Measurements from ENCODE around the gene CNN1. TPM values are rescaled to one million over a fixed set of nuclear protein-coding genes. Genes with fewer than 3 reads are reported as not detected.

Gene CNN1
- total and polyA plus RNA-seq, 2 of the 8 experiments (the other 6 are each of a cell fraction or from before 2014, with no cell fraction given): 29.8 to 50.8 TPM

GRCh38 chr19:11580116-11580515 is 41.5 kb downstream of the CNN1 start:
- Histone ChIP-seq H3K4ac (replicated peaks; ENCODE audit: insufficient read length, low read depth, low read length) (no peak overlapping the region), H2BK5ac (ENCODE audit: low read depth, low read length) (no peak overlapping the region), H4K5ac (ENCODE audit: insufficient read length, low read depth, low read length) (no peak overlapping the region), H2AFZ (ENCODE audit: low read length) (no peak overlapping the region), H4K20me1 (replicated peaks in 1 of 2; ENCODE audit: control insufficient read depth in 1 of 2, insufficient read depth in 2 of 2, low read length in 2 of 2) (peaks cover 0 to under 1% of the 10 kb centered on the region in 2 experiments), H2BK120ac (replicated peaks; ENCODE audit: low read depth, low read length) (no peak overlapping the region), H3K4me2 (ENCODE audit: insufficient read depth in 1 of 2, low read depth in 2 of 2, low read length in 2 of 2) (no peak overlapping the region), H4K91ac (replicated peaks; ENCODE audit: insufficient read length, low read length) (no peak overlapping the region), H3K23ac (ENCODE audit: insufficient read length) (no peak overlapping the region), H3K56ac (replicated peaks; ENCODE audit: insufficient read length, low read depth, low read length) (no peak overlapping the region), H3K18ac (ENCODE audit: extremely low read depth, low read length) (no peak overlapping the region), H3K36me3 (ENCODE audit: control insufficient read depth in 2 of 4, insufficient read depth in 4 of 4, low read length in 3 of 4) (no peaks in the 10 kb centered on the region), H3K79me1 (ENCODE audit: low read depth, low read length) (no peaks in the 10 kb centered on the region), H3K27ac (ENCODE audit: low read depth, low read length) (no peak overlapping the region), H3K27me3 (replicated peaks in 1 of 4; ENCODE audit: control insufficient read depth in 3 of 4, extremely low read depth in 1 of 4, insufficient read depth in 3 of 4, low read length in 3 of 4) (peaks cover 0 to 10% (median 6%) of the 10 kb centered on the region in 4 experiments; a peak in 5 of 7 replicates), H3K4me3 (ENCODE audit: extremely low read depth in 1 of 4, insufficient read depth in 2 of 4, low read depth in 3 of 4, low read length in 4 of 4) (no peak overlapping the region), H3K9me3 (ENCODE audit: insufficient read depth in 2 of 2, low read depth in 1 of 2, low read length in 1 of 2) (no peaks in the 10 kb centered on the region), H2BK15ac (ENCODE audit: low read length) (no peak overlapping the region), H3K4me1 (replicated peaks in 1 of 4; ENCODE audit: control insufficient read depth in 3 of 4, insufficient read depth in 4 of 4, low read length in 3 of 4) (peaks cover 0 to 10% (median 6%) of the 10 kb centered on the region in 4 experiments; a peak in 4 of 7 replicates), H4K8ac (ENCODE audit: extremely low read depth, insufficient read depth, low read length) (no peak overlapping the region), H2AK5ac (ENCODE audit: low read depth, low read length) (no peak overlapping the region), H3K79me2 (ENCODE audit: control insufficient read depth in 1 of 2, insufficient read depth in 2 of 2, low read length in 2 of 2) (no peaks in the 10 kb centered on the region), H3K9ac (replicated peaks in 1 of 4; ENCODE audit: extremely low read depth in 1 of 4, low read depth in 3 of 4, low read length in 3 of 4) (no peak overlapping the region), H2BK12ac (ENCODE audit: low read depth, low read length) (no peak overlapping the region), H2BK20ac (ENCODE audit: low read length) (no peak overlapping the region), H3K23me2 (ENCODE audit: low read depth, low read length) (peaks cover 6% of the 10 kb centered on the region; the same call in 1 of the 2 replicates), H3K14ac (ENCODE audit: insufficient read length) (no peak overlapping the region)
- ChIA-PET POLR2A (ENCODE audit: partially characterized antibody) (interaction anchor here (0.6 to 2.1 kb wide), 4 partner anchors 11 to 1582 kb away, joined by 3 to 8 read pairs (median 5); partner anchors contain the start of gene ELOF1), CTCF (ENCODE audit: partially characterized antibody) (interaction anchor here (0.7 to 3.2 kb wide), 3 partner anchors 11 to 135 kb away, joined by 3 to 24 read pairs (median 8); partner anchors contain the start of gene ELOF1)
- TF ChIP-seq SIN3A (conservative IDR thresholded peaks at IDR 0.05 in 1 of 2, IDR thresholded peaks at IDR 0.05 in 1 of 2; ENCODE audit: low read depth in 1 of 2, low read length in 2 of 2) (no peak), MAFK (IDR thresholded peaks at IDR 0.05; ENCODE audit: low read depth, low read length) (no peak), RAD21 (IDR thresholded peaks at IDR 0.05 in 1 of 2, conservative IDR thresholded peaks at IDR 0.05 in 1 of 2; ENCODE audit: low read depth in 2 of 2, low read length in 2 of 2) (no peak), BRCA1 (IDR thresholded peaks at IDR 0.05; ENCODE audit: low read depth, low read length) (no peak)
- DNase-seq (ENCODE audit: low read depth in 1 of 2, low spot score in 2 of 2) (no peak), FAIRE-seq (no peak)
- WGBS, 2 experiments (ENCODE audit: extremely low coverage in 1 of 2, insufficient coverage in 1 of 2, insufficient read length in 1 of 2, insufficient replicate concordance in 2 of 2, low coverage in 1 of 2, low lambda C conversion rate in 2 of 2, missing lambda C conversion rate in 1 of 2): 83% methylated on average over 3 of the region's 4 CpGs; no CpG with 5 or more reads in 1 of the 2 experiments
